Body of pancreas (tissue), 4 donors: Measurements from ENCODE around the gene PEAK1. TPM values are rescaled to one million over a fixed set of nuclear protein-coding genes. Genes with fewer than 3 reads are reported as not detected.

ENCODE experiments used
- ATAC-seq: fragments of 150-250 bp; one replicate; pipeline ENCODE4 v1.9.1; 2016
- DNase-seq, 4 donors: peaks; one replicate each; pipeline ENCODE4 v3.0.0-alpha.2; 2019
- H3K27ac ChIP-seq, 4 donors: fragments of 200-600 bp; sonication (generic); 1 replicate in 3 of 4; 2 replicates in 1 of 4; pipeline versions ENCODE4 v1.5.1 to v1.6.1; 2016 to 2019; ENCODE audit warnings: mild to moderate bottlenecking in 1 of 4, mixed read lengths in 1 of 4, moderate library complexity in 1 of 4
- H3K27me3 ChIP-seq, 2 donors: fragments of 200-600 bp; sonication (generic); one replicate each; pipeline ENCODE4 v1.6.0; 2016; ENCODE audit warnings: mild to moderate bottlenecking in 1 of 2
- H3K36me3 ChIP-seq, 2 donors: fragments of 200-600 bp; sonication (generic); replicated peaks in 1 of 2; 2 replicates each; pipeline ENCODE4 v1.5.1; 2016; ENCODE audit warnings: low read depth in 2 of 2; ENCODE audit not compliant: insufficient read depth in 1 of 2
- H3K4me1 ChIP-seq: fragments of 200-600 bp; sonication (generic); one replicate; pipeline ENCODE4 v1.6.0; 2016
- H3K4me3 ChIP-seq, 2 donors: fragments of 200-600 bp; sonication (generic); 1 replicate in 1 of 2; 2 replicates in 1 of 2; pipeline ENCODE4 v1.5.1; 2016 to 2019
- H3K9me3 ChIP-seq, 3 donors: fragments of 200-600 bp; sonication (generic); 1 replicate in 2 of 3; 2 replicates in 1 of 3; pipeline ENCODE4 v1.5.1; 2016
- POLR2A ChIP-seq, 3 donors: fragments of 450-650 bp; IDR thresholded peaks; one replicate each; pipeline ENCODE4 v1.6.1; 2016; ENCODE audit warnings: antibody characterized with exemption in 3 of 3, mild to moderate bottlenecking in 2 of 3
- WGBS, 2 donors: methylation state at CpG; one replicate each; pipeline ENCODE4 v1.1.5; 2017; 5-methylcytosine and 5-hydroxymethylcytosine counted together
- intact Hi-C: fragments of 100-400 bp; cut with DNase I; formaldehyde crosslinking; loops from one replicate; pipeline ENCODE4 v1.15.1; 2023
- total RNA-seq, 2 donors: library from RNA; depleted of rRNA; stranded (reverse); fragments of >200 nt; gene quantifications; one replicate each; pipeline ENCODE4 v1.1.0, GENCODE V29; 2016
- TF ChIP-seq, protein P1 (sequence below), 7 experiments: fragments of 450-650 bp in 4 of 7; fragments of 200-600 bp in 3 of 7; sonication (generic) in 3 of 7; IDR thresholded peaks; one replicate each; pipeline ENCODE4 v1.5.1; 2016 to 2019; ENCODE audit warnings: antibody characterized with exemption in 7 of 7

PEAK1 gene
- total RNA-seq, 2 donors from 2014 or later: 12.5 to 13.2 TPM

DNA sequence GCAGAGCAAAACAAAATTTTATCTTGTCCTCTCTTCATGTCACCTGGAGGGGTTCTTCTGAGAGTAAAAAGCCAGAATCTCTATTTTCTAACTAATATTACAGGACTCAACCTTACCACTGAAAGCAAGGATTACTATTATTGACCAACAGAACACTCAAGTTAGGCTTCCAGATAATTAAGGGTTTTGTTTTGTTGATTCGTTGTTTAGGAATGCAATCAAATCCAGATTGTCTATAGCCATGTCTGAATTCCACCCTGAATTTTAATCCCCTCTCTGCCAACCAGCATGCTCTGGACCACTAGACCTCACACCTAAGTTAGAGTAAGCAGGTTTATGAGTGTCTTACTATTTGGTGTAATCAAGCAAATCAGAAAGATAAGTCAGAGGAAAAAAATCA, 90.7 kb downstream of the PEAK1 start:
- Histone ChIP-seq H3K4me3 (no peak overlapping the region), H3K36me3 (no peaks in the 10 kb centered on the region), H3K4me1 (no peaks in the 10 kb centered on the region), H3K27me3 (no peaks in the 10 kb centered on the region), H3K27ac (no peak overlapping the region), H3K9me3 (no peaks in the 10 kb centered on the region)
- ATAC-seq (no peak), DNase-seq (no peak)
- intact Hi-C loops: no loop called here
- TF ChIP-seq, protein P1, sequence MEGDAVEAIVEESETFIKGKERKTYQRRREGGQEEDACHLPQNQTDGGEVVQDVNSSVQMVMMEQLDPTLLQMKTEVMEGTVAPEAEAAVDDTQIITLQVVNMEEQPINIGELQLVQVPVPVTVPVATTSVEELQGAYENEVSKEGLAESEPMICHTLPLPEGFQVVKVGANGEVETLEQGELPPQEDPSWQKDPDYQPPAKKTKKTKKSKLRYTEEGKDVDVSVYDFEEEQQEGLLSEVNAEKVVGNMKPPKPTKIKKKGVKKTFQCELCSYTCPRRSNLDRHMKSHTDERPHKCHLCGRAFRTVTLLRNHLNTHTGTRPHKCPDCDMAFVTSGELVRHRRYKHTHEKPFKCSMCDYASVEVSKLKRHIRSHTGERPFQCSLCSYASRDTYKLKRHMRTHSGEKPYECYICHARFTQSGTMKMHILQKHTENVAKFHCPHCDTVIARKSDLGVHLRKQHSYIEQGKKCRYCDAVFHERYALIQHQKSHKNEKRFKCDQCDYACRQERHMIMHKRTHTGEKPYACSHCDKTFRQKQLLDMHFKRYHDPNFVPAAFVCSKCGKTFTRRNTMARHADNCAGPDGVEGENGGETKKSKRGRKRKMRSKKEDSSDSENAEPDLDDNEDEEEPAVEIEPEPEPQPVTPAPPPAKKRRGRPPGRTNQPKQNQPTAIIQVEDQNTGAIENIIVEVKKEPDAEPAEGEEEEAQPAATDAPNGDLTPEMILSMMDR (IDR thresholded peaks at IDR 0.05): no peak
- no peak for TF ChIP-seq POLR2A (IDR thresholded peaks at IDR 0.05)
- 71 to 77% methylated on average over 1 of the region's 1 CpG for WGBS, 2 donors

DNA sequence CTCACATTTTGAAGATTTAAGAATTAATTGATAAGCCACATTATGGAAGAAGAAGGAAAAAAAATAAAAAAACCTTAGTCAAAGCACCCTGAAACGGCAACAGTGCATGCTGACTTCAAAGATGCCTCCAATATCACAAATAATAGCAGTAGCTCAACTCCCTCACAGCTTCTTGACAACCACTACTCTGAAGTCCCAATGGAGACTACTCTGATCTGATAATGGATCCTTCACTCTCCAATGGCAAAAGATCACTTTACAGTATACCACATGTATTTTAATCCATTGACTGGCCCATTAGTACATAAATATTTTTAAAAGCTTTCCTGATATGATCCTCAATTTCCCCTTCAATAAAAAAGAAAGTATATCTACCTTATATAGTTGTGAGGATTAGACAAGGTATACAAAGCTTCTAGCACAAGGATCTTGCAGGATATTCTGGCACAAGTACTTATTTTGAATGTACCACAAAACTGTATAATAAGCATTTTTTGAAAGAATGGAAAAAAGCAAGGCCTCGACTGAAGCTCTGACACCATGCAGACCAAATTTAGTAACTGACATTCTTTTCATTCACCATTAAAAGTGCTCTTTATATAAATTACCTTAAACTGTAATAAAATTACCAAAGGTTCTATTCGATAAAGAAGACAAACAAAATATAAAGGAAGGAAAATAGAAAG, 91.9 kb downstream of the PEAK1 start:
- Histone ChIP-seq H3K9me3 (no peaks in the 10 kb centered on the region), H3K27me3 (no peaks in the 10 kb centered on the region), H3K4me3 (no peak overlapping the region), H3K4me1 (no peaks in the 10 kb centered on the region), H3K27ac (no peak overlapping the region), H3K36me3 (no peaks in the 10 kb centered on the region)
- DNase-seq: no peak
- no peak for ATAC-seq
- WGBS, 2 donors: 84 to 86% methylated on average over 3 of the region's 3 CpGs
- no peak for TF ChIP-seq POLR2A (IDR thresholded peaks at IDR 0.05)
- TF ChIP-seq, protein P1 (IDR thresholded peaks at IDR 0.05): no peak
- intact Hi-C loops: no loop called here

DNA sequence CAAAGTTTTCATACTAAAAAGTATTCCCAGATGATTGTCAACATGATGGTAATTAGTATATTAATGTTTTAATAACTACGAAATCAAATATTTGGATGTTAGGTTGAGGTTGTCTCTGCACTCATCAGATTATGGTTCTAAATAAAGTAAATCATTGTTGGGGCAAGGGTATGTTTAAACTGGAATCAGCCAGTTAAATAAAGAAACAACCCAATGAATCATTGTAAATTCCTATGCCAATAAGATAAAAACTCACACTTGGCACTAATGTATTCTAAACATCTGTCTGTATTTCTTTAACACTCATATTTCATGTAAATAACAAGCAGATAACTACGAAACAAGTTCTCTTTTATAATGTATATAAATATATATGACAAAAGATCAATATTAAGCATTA, 92.7 kb downstream of the PEAK1 start:
- Histone ChIP-seq H3K4me3 (no peak overlapping the region), H3K36me3 (no peaks in the 10 kb centered on the region), H3K27me3 (no peaks in the 10 kb centered on the region), H3K4me1 (no peaks in the 10 kb centered on the region), H3K9me3 (no peaks in the 10 kb centered on the region), H3K27ac (no peak overlapping the region)
- WGBS, 2 donors: 34 to 37% methylated on average over 2 of the region's 2 CpGs
- intact Hi-C loops: no loop called here
- no peak for TF ChIP-seq POLR2A (IDR thresholded peaks at IDR 0.05)
- TF ChIP-seq, protein P1 (IDR thresholded peaks at IDR 0.05): no peak
- ATAC-seq (no peak), DNase-seq (no peak)

DNA sequence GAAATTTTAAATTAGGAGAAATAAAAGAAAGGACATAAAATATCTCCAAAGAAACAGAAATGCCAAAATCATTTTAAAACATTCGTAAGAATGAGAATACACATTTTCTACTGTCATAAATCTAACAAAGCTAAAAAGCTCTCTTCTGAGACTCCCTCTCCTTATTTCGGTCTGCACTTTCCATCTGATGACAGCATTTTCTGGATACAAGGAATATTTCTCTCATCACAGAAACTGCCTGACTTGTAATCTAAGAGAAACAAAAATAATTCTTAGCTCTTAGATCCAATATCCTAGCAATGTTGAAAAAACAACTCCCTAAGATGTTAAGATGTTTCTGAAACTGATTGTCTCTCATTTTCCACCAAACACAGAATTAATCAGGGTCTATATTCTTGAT, 93.5 kb downstream of the PEAK1 start:
- Histone ChIP-seq H3K4me1 (no peaks in the 10 kb centered on the region), H3K9me3 (no peaks in the 10 kb centered on the region), H3K36me3 (no peaks in the 10 kb centered on the region), H3K27me3 (no peaks in the 10 kb centered on the region), H3K27ac (no peak overlapping the region), H3K4me3 (no peak overlapping the region)
- TF ChIP-seq, protein P1 (IDR thresholded peaks at IDR 0.05): no peak
- no peak for TF ChIP-seq POLR2A (IDR thresholded peaks at IDR 0.05)
- DNase-seq (no peak), ATAC-seq (no peak)
- intact Hi-C loops: no loop called here
- WGBS, 2 donors: 83 to 86% methylated on average over 2 of the region's 2 CpGs

DNA sequence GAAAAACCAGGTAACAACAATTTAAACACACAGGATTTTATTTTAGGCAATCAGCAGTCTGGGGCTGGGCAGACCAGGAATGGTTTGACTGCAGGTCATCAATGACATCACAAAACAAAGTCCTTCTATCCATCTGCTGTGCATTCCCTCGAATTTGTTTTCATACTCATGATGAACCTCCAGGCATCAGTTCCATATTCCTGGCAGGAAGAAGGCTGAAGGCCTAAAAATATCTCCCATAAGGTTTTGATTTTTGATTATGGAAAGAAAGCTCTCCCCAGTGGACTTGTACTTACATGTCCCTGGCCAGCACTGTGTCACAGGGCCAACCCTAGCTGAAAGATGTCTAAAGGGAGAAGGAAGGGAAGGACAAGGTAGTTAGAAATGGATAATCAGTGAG, 107.4 kb downstream of the PEAK1 start:
- intact Hi-C loops: no loop called here
- WGBS, 2 donors: 65 to 70% methylated on average over 1 of the region's 1 CpG
- no peaks in the 10 kb centered on the region for H3K36me3 ChIP-seq
- ATAC-seq (no peak), DNase-seq (no peak)
- no peaks in the 10 kb centered on the region for H3K27me3 ChIP-seq
- H3K4me1 ChIP-seq: no peaks in the 10 kb centered on the region
- H3K9me3 ChIP-seq: no peaks in the 10 kb centered on the region
- H3K27ac ChIP-seq: no peak overlapping the region
- no peak overlapping the region for H3K4me3 ChIP-seq
- TF ChIP-seq, protein P1 (IDR thresholded peaks at IDR 0.05): no peak
- TF ChIP-seq POLR2A (IDR thresholded peaks at IDR 0.05): no peak
